KG1 (cell line): ENCODE measurements around the gene FHOD3.
"Not testable (repeated sequence)": the region's sequence is repeated elsewhere in the genome, so short reads cannot be mapped to it uniquely, and the experiment has no call there.

Experiments
- DNase-seq: peaks from one replicate; lab custom pipeline; 2025; lab: John Stamatoyannopoulos, UW

Gene FHOD3

DNA sequence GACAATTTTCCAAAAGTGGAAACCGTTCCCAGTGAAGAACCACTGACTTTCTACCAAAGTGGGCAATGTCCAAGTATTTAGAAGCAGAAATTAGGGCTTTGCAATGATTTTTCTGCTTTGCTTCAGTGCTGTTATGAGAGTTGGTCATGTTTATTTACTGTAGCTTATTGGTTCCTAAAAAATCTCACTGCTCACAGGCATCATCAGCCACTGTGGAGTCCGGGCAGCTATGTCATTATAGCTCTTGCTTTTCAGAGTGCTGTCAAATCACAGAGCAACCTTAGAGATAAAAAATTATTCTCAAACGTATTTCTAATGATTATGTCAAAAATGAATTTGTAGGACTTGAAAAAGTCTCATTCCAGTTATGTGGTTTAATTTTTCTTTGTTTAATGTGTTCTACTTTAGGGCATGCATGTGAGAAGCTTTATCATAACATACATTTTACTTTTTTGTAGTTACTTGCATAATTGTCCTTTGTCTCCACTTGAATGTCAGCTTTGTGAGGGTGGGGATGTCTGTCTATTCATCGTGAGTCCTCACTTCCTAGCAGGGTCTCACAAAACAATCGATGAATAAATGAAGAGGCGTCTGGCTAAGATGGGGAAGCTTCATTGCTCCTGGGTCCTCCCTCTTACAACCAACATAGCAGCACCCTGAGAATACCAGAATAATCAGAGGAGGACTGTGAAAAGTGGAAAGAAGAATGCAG is 413.7 kb downstream of the FHOD3 start:
- no peak for DNase-seq

GRCh38 chr18:36711813-36712444 is 414.4 kb downstream of the FHOD3 start:
- DNase-seq, result no peak

GRCh38 chr18:36714476-36714875 is 417.0 kb downstream of the FHOD3 start:
- DNase-seq, result no peak

- DNase-seq, result no peak
Observed at GRCh38 chr18:36717422-36718110, 420.1 kb downstream of the FHOD3 start.

GRCh38 chr18:36718705-36719328 is 421.3 kb downstream of the FHOD3 start:
- DNase-seq, result no peak

DNA sequence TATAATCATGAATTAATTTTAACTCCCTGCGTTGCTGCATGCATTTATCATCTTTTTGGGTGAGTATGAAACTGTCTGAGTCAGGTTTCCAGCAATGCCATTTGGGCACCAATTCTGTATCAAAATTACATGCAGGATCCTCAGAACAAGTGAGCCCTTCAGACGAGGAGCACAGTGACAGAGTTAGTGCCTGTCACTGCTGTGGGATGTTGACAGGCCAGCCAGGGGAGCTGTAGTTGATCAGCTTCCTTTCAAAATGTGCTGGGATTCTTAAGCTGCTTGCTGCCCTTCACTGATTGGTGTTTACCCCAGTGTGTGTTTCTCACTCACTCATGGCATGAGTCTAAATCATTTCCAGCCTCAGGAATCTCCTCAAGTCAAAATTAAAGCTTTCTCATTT is 422.1 kb downstream of the FHOD3 start:
- no peak for DNase-seq

GRCh38 chr18:36721351-36721750 is 423.8 kb downstream of the FHOD3 start:
- DNase-seq, result not testable (repeated sequence)

DNA sequence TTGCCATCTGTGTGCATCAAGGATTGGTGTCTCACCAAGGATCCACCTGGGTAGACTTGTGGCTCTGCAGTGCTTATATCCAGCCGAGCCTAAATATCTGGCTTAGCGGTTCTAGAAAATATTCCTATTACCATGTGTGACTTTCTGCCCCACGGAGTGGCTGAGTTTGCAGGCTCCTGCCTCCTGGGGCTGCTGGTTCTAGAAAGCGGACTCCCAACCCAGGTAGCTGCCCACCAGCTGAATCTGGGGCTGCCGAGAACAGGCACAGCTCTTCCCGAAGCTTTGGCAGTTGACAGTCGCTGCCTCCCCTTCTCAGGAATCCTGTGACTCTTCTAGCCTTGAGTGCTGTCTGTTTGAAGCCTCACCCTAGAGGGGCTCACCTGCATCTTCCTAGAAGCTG is 426.7 kb downstream of the FHOD3 start:
- DNase-seq, result no peak

DNA sequence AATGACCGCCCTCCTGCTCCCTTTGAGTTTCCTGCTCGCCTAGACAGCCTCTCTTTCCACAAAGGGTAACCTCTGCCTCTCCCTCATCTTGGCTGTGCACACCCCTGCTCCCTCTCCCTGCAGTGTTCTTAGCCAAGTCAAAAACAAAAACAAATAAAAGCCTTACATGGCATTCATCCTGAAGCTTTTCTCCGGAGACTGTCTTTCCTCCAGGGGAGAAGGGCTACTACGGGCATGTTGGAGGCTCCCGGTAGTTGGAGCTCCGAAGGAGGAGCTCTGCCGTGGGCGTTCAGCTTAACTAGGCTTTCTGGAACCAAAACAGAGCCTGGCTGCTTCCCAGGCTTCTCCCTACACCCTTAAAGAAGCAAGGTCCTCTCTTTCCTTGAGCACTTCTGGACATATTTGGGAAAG is 427.1 kb downstream of the FHOD3 start:
- no peak for DNase-seq

- no peak for DNase-seq
Observed at GRCh38 chr18:36728345-36728744, 430.8 kb downstream of the FHOD3 start.

GRCh38 chr18:36729197-36729596 is 431.7 kb downstream of the FHOD3 start:
- no peak for DNase-seq

- DNase-seq, result no peak
Observed at GRCh38 chr18:36732264-36732663, 434.8 kb downstream of the FHOD3 start.

DNA sequence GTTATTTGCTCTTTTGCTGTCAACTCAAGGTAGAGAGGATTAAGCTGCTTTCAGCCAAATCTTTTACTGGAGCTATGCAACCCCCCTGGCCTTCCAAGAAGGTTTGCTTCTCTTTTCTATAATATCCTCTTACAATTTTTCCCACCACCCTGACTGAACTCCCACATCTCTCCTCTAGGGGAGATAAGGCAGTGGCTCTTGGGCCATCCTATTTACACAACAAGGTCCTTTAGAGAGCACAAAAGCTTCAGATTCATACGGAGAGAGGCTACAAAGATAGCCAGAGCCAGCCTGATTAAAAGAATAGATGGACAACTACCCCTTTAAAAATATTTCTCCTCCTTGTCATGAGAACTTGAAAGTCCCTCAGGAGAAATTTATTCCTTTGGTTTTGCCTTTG is 435.6 kb downstream of the FHOD3 start:
- DNase-seq, result no peak

DNA sequence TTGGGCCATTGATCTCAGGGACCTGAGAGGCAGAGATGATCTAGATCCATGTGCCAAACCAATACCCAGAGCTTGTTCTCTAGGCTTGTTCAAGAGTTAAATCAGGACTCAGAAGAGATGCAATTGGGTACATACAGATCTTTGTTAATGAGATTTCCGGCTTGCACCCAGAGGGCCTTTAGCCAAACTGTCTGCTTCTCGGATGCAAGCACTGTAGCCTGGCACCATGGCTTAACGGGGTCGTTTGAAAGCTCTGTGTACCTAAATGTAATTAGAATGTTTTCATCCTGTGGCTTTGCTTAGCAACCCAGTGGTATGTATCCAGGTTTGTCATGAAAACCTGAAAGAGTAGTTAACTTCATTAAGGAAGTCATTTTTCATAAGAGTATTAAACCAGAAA is 437.1 kb downstream of the FHOD3 start:
- DNase-seq, result no peak

GRCh38 chr18:36735130-36735529 is 437.6 kb downstream of the FHOD3 start:
- no peak for DNase-seq

DNA sequence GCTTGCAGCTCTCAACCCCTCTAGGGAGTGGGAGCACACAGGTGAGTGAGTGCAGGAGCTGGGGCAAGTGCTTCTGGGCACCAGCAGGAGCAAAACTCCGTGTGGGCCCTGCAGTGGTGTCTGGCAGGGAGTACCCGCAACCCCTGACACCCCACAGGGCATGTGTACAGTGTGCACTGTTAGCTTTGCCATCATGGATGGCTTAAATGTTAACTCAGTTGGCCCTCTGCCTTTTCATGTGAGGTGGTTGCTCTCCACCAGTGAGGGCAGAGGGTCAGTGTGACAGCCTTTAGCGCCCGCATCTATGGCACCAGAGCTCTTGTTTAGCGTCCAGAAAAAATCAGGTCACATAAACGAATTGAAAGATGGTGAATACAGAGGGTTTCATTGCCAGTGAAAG is 438.6 kb downstream of the FHOD3 start:
- DNase-seq, result no peak

DNA sequence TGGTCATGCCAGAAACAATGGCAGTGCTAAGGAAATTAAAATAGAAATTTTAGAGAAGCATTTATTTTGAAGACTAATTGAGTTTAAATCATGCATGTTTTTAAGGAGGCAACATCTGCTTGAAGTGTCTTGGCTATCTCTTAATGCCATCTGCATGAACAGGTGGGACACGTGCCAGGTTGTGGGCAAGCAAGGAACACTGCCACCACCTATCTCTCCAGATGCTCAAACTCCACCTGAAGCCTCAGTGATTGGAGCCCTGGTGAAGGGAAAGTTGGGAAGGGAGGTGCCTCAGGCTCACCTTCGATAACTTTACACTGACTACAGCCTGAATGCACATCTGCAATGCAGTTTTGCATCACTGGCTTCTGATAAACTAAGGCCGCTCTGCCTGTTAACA is 439.8 kb downstream of the FHOD3 start:
- no peak for DNase-seq

DNA sequence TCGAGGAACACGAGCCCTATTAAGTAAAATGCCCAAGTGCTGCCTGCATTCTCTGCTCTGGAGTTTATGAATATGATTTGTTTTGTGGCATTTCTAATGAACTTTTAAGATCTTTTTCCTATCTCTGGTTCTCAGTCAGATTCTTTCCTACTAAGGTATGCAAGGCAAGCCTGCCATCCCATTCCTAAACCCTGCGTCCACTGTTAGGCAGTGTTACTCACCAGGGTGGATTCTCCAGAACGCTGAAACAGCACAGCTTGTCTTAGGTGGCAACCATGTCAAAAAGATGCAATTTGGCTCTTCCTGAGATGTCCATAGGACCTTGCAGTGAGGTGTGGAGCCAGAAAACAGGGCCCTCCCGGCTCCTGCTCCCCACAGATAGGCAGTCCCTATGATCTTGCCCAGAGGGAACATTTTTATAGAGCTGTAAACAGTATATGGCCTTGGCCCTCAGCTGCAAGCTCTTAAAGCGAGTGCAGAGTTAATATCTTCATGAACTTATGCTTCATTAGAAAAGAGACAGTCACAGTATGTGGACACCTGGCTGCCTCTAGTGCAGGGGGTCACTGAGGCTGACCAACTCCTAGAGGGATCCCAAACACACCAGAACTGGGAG is 446.9 kb downstream of the FHOD3 start:
- no peak for DNase-seq

DNA sequence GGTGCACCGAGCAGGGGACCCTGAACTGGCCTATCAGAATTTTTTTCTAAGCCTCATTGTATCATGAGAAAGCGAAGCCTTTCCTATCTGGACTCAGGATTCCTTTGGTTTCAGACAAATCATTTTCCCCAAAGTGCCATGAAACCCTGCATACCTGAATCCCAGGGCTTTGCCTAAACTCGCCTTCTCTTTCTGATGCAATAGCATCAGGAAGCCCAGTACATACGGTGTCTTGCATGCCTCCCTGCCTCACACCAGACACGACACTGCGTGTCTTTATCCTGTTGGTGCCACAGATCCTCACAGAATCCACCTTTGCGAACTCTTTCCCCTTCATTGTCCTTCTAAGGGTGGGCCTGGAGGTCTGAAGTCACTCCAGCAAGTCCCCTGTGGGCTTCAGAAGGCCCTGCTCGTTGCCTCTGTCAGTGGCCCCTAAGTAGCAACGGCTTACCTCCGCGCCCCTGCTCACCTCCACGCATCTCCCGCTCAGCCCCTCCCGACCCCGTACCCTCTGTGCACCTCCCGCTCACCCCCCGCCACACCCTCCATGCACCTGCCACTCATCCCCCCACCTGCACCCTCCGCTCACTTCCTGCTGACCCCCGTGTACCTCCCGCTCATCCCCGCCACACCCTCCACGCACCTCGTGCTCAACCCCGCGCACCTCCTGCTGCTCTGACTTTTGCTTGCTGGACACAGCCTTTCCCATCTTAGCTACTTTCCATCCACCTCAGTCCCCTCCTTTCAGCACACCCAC is 447.9 kb downstream of the FHOD3 start:
- DNase-seq, result no peak

DNA sequence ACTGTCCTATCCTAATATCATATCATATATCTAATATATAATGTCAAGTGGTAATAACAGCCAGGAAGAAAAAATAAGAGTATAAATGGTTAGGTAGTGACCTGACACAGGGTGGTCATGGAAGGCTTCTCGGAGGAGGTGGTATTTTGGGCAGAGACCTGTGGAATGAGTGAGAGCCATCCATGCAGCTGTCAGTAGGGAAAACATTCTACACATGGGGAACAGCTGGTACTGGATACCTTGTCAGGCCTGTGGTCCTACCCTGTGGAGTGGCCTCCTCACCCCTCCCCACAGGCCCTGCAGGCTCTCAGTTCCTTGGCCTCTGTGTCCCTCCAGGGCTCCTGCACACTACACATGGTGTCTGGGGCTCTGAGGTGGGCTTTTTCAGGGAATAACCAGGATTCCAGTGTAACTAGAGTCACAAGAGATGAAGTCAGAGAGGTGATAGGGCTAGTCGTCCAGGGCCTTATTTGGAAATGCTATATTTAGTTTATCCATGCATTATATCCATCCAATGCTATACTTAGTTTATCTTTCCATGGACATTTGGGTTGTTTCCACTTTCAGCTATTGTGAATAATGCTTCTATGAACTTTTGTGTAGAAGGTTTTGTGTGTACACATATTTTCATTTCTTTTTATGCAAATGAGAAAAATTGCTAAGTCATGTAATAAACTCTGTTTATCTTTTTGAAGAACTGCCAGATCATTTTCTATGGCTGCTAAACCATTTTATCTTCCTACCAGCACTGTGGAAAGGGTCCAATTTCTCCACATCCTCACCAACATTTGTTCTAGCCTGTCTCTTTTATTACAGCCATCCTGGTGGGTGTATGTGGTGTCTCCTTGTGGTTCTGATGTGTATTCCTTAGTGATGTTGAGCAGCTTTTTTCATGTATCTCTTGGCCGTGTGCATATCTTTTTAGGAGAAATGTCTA is 455.7 kb downstream of the FHOD3 start:
- DNase-seq, result no peak

- no peak for DNase-seq
Observed at GRCh38 chr18:36756242-36756641, 458.7 kb downstream of the FHOD3 start.
